SK-N-SH treated with all-trans-retinoic acid at 6 μM for 48 hours (cell line): ENCODE measurements around the gene ZNF385B.

Experiments used
- ATAC-seq: fragments of 200-7000 bp; cut with Tn5 transposase; 3 replicates; pipeline ENCODE4 v1.9.1; 2020; ENCODE audit warnings: mild to moderate bottlenecking, moderate library complexity
- ARNTL ChIP-seq: fragments of 450-650 bp; formaldehyde crosslinking; IDR thresholded peaks from 2 replicates; pipeline ENCODE4 v1.5.0; 2020; ENCODE audit warnings: low read depth, mild to moderate bottlenecking, moderate library complexity, borderline replicate concordance
- CSDC2 ChIP-seq: fragments of 250-450 bp; sonication (Bioruptor Pico); IDR thresholded peaks from 2 replicates; pipeline ENCODE4 v1.5.0; 2020; ENCODE audit warnings: mild to moderate bottlenecking, moderate library complexity
- ESRRG ChIP-seq: fragments of 250-450 bp; sonication (Bioruptor Pico); IDR thresholded peaks from 2 replicates; pipeline ENCODE4 v1.6.1; 2021; ENCODE audit warnings: mild to moderate bottlenecking
- GLIS3 ChIP-seq: fragments of 250-450 bp; sonication (Bioruptor Pico); IDR thresholded peaks from 2 replicates; pipeline ENCODE4 v1.5.0; 2020; ENCODE audit warnings: mild to moderate bottlenecking, moderate library complexity
- ISL1 ChIP-seq: fragments of 250-450 bp; sonication (Bioruptor Pico); IDR thresholded peaks from 2 replicates; pipeline ENCODE4 v2.1.2; 2022; ENCODE audit warnings: mild to moderate bottlenecking, moderate library complexity
- OSR1 ChIP-seq: fragments of 250-450 bp; sonication (Bioruptor Pico); IDR thresholded peaks from 2 replicates; pipeline ENCODE4 v1.8.0; 2022; ENCODE audit warnings: moderate library complexity, mild to moderate bottlenecking, inconsistent platforms
- RARB ChIP-seq: fragments of 250-450 bp; sonication (Bioruptor Pico); IDR thresholded peaks from 2 replicates; pipeline ENCODE4 v1.8.0; 2021; ENCODE audit warnings: mild to moderate bottlenecking, moderate library complexity
- SNAI2 ChIP-seq: fragments of 250-450 bp; sonication (Bioruptor Pico); IDR thresholded peaks from 2 replicates; pipeline ENCODE4 v1.5.0; 2020; ENCODE audit warnings: mild to moderate bottlenecking, moderate library complexity
- TOX ChIP-seq: fragments of 250-450 bp; sonication (Bioruptor Pico); IDR thresholded peaks from 2 replicates; pipeline ENCODE4 v1.8.0; 2021; ENCODE audit warnings: mild to moderate bottlenecking, moderate library complexity, borderline replicate concordance
- ZC3H10 ChIP-seq: fragments of 250-450 bp; sonication (Bioruptor Pico); IDR thresholded peaks from 2 replicates; pipeline ENCODE4 v1.5.1; 2021; ENCODE audit warnings: mild to moderate bottlenecking, moderate library complexity
- ZFP3 ChIP-seq: fragments of 250-450 bp; sonication (Bioruptor Pico); IDR thresholded peaks from 2 replicates; pipeline ENCODE4 v1.5.0; 2020; ENCODE audit warnings: mild to moderate bottlenecking, moderate library complexity
- ZFP30 ChIP-seq: fragments of 450-650 bp; formaldehyde crosslinking; IDR thresholded peaks from 2 replicates; pipeline ENCODE4 v1.5.0; 2022; ENCODE audit warnings: mild to moderate bottlenecking, moderate library complexity
- ZNF565 ChIP-seq: fragments of 450-650 bp; formaldehyde crosslinking; conservative IDR thresholded peaks from 2 replicates; pipeline ENCODE4 v1.5.0; 2020; ENCODE audit warnings: low read depth, mild to moderate bottlenecking, moderate library complexity
- ZNF70 ChIP-seq: fragments of 450-650 bp; formaldehyde crosslinking; IDR thresholded peaks from 2 replicates; pipeline ENCODE4 v1.5.0; 2020; ENCODE audit warnings: mild to moderate bottlenecking, moderate library complexity
- TF ChIP-seq, protein P1 (sequence below): fragments of 250-450 bp; sonication (Bioruptor Pico); IDR thresholded peaks from 2 replicates; pipeline ENCODE4 v1.5.1; 2020; ENCODE audit warnings: low read depth, mild to moderate bottlenecking, moderate library complexity
- TF ChIP-seq, protein P2 (sequence below): fragments of 250-450 bp; sonication (Bioruptor Pico); IDR thresholded peaks from 2 replicates; pipeline ENCODE4 v1.8.0; 2021; ENCODE audit warnings: low read depth, mild to moderate bottlenecking, moderate library complexity, borderline replicate concordance
- TF ChIP-seq, protein P3 (sequence below): fragments of 250-450 bp; sonication (Bioruptor Pico); IDR thresholded peaks from 2 replicates; pipeline ENCODE4 v1.5.0; 2020; ENCODE audit warnings: mild to moderate bottlenecking, moderate library complexity
- TF ChIP-seq, protein P4 (sequence below): fragments of 250-450 bp; sonication (Bioruptor Pico); IDR thresholded peaks from 2 replicates; pipeline ENCODE4 v1.8.0; 2020; ENCODE audit warnings: mild to moderate bottlenecking, moderate library complexity, borderline replicate concordance

Gene ZNF385B

DNA sequence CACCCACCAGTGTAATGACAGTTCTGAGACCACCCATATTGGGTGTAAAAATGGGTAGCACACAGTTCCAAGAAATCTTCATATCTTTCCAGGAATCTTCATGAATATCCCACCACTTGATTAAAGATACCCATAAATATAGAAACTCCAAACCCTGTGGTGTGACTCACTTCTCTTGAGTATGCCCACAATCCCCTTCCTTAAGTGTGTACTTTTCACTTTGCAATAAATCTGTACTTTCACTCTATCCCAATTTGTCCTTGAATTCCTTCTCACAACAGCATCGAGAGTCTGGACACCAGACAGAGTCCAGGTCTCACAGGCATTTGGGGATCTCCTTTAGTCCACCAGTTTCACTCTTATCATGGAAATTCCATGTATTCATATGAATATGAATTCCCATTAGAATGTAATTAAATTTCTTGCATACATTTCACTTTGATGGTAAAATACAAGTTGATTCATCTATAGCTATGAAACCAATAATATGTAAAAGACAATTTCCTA is 309.8 kb downstream of the ZNF385B start (continued):
- TF ChIP-seq, protein P1, sequence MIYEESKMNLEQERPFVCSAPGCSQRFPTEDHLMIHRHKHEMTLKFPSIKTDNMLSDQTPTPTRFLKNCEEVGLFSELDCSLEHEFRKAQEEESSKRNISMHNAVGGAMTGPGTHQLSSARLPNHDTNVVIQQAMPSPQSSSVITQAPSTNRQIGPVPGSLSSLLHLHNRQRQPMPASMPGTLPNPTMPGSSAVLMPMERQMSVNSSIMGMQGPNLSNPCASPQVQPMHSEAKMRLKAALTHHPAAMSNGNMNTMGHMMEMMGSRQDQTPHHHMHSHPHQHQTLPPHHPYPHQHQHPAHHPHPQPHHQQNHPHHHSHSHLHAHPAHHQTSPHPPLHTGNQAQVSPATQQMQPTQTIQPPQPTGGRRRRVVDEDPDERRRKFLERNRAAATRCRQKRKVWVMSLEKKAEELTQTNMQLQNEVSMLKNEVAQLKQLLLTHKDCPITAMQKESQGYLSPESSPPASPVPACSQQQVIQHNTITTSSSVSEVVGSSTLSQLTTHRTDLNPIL (CRISPR knock-in tag): no peak
- TF ChIP-seq RARB (CRISPR knock-in tag) (no peak), OSR1 (CRISPR knock-in tag) (no peak), ZNF565 (no peak), ISL1 (CRISPR knock-in tag) (no peak), ZC3H10 (CRISPR knock-in tag) (no peak), ZFP30 (CRISPR knock-in tag) (no peak)
- TF ChIP-seq, protein P2, sequence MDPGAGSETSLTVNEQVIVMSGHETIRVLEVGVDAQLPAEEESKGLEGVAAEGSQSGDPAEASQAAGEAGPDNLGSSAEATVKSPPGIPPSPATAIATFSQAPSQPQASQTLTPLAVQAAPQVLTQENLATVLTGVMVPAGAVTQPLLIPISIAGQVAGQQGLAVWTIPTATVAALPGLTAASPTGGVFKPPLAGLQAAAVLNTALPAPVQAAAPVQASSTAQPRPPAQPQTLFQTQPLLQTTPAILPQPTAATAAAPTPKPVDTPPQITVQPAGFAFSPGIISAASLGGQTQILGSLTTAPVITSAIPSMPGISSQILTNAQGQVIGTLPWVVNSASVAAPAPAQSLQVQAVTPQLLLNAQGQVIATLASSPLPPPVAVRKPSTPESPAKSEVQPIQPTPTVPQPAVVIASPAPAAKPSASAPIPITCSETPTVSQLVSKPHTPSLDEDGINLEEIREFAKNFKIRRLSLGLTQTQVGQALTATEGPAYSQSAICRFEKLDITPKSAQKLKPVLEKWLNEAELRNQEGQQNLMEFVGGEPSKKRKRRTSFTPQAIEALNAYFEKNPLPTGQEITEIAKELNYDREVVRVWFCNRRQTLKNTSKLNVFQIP (CRISPR knock-in tag): no peak

DNA sequence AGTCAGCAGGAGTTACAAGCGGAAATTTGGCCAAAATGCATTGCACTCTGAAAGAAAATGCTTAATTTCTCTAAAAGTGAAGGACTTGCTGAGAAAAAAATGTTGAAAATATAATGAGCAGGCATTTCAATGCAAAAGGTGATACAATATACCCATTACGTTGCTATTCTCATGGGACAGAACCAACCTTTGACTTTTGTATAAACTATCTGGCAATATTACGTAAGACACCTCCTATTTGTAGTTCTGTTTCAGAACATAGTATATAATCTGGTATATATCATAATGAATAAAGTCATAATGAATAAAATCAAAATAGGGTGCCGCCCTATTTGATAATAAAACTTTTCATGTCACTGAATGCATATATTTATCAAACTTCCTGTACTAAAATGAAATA is 310.6 kb downstream of the ZNF385B start:
- TF ChIP-seq ESRRG (CRISPR knock-in tag) (no peak), SNAI2 (no peak), RARB (CRISPR knock-in tag) (no peak)
- TF ChIP-seq, protein P3, sequence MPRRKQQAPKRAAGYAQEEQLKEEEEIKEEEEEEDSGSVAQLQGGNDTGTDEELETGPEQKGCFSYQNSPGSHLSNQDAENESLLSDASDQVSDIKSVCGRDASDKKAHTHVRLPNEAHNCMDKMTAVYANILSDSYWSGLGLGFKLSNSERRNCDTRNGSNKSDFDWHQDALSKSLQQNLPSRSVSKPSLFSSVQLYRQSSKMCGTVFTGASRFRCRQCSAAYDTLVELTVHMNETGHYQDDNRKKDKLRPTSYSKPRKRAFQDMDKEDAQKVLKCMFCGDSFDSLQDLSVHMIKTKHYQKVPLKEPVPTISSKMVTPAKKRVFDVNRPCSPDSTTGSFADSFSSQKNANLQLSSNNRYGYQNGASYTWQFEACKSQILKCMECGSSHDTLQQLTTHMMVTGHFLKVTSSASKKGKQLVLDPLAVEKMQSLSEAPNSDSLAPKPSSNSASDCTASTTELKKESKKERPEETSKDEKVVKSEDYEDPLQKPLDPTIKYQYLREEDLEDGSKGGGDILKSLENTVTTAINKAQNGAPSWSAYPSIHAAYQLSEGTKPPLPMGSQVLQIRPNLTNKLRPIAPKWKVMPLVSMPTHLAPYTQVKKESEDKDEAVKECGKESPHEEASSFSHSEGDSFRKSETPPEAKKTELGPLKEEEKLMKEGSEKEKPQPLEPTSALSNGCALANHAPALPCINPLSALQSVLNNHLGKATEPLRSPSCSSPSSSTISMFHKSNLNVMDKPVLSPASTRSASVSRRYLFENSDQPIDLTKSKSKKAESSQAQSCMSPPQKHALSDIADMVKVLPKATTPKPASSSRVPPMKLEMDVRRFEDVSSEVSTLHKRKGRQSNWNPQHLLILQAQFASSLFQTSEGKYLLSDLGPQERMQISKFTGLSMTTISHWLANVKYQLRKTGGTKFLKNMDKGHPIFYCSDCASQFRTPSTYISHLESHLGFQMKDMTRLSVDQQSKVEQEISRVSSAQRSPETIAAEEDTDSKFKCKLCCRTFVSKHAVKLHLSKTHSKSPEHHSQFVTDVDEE (CRISPR knock-in tag): no peak
- ATAC-seq: no peak

DNA sequence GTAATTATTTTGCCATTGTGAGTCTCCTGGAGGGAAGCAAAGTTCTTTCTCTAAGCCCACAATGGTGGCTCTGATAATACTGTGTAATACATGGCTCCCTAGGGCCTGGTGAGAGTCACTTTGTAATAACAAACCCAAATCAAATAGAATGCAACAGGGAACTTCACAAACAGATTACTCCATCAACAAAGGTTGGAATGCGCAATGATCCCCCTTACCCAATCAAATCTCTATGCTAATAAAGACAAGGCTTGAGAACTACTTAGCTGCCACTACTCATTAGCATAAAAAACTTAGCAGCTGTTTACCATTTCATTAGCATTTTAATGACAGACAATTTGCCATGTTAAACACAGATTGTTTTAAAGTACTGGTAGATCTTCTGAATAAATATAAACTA is 311.2 kb downstream of the ZNF385B start:
- ATAC-seq: no peak
- TF ChIP-seq ZC3H10 (CRISPR knock-in tag) (no peak), ARNTL (CRISPR knock-in tag) (no peak), TOX (CRISPR knock-in tag) (no peak)
- TF ChIP-seq, protein P3 (CRISPR knock-in tag): no peak

DNA sequence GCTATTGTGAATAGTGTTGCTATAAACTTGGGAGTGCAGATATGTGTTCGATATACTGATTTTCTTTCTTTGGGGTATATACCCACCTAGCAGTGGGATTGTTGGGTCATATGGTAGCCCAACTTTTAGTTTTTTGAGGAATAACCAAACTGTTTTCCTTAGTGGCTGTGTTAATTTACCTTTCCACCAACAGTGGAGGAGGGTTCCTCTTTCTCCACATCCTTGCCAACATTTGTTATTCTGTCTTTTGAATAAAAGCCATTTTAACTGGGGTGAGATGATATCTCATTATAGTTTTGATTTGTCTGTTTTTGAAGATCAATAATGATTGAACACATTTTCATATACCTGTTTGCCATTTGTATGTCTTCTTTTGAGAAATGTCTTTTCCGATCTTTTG is 314.8 kb downstream of the ZNF385B start:
- ATAC-seq: no peak
- no peak for TF ChIP-seq ESRRG (CRISPR knock-in tag)
- TF ChIP-seq ISL1 (CRISPR knock-in tag): no peak
- TF ChIP-seq ZFP3 (CRISPR knock-in tag): no peak
- no peak for TF ChIP-seq TOX (CRISPR knock-in tag)
- no peak for TF ChIP-seq ZNF70 (CRISPR knock-in tag)
- TF ChIP-seq ZNF565: no peak
- TF ChIP-seq, protein P2 (CRISPR knock-in tag): no peak
- no peak for TF ChIP-seq OSR1 (CRISPR knock-in tag)
- no peak for TF ChIP-seq CSDC2 (CRISPR knock-in tag)
- TF ChIP-seq, protein P3 (CRISPR knock-in tag): no peak
- no peak for TF ChIP-seq GLIS3
- TF ChIP-seq, protein P4, sequence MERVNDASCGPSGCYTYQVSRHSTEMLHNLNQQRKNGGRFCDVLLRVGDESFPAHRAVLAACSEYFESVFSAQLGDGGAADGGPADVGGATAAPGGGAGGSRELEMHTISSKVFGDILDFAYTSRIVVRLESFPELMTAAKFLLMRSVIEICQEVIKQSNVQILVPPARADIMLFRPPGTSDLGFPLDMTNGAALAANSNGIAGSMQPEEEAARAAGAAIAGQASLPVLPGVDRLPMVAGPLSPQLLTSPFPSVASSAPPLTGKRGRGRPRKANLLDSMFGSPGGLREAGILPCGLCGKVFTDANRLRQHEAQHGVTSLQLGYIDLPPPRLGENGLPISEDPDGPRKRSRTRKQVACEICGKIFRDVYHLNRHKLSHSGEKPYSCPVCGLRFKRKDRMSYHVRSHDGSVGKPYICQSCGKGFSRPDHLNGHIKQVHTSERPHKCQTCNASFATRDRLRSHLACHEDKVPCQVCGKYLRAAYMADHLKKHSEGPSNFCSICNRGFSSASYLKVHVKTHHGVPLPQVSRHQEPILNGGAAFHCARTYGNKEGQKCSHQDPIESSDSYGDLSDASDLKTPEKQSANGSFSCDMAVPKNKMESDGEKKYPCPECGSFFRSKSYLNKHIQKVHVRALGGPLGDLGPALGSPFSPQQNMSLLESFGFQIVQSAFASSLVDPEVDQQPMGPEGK (CRISPR knock-in tag): no peak
- TF ChIP-seq, protein P1 (CRISPR knock-in tag): no peak
- TF ChIP-seq, all 23 proteins: peak for 0
